HG02763 (cell line): Measurements from ENCODE around the gene PIWIL1.

Experiments used
- ATAC-seq: cut with Tn5 transposase; IDR thresholded peaks from one replicate; pipeline ENCODE4 v1.9.1; 2021; ENCODE audit warnings: mild to moderate bottlenecking, moderate library complexity; ENCODE audit not compliant: unreplicated experiment

PIWIL1 gene

GRCh38 chr12:130369816-130370215, 32.1 kb downstream of the PIWIL1 start:
- ATAC-seq: no peak

- ATAC-seq: no peak
Measured at GRCh38 chr12:130371296-130371695, 33.6 kb downstream of the PIWIL1 start.

GRCh38 chr12:130372936-130373335, 35.2 kb downstream of the PIWIL1 start:
- no peak for ATAC-seq

DNA sequence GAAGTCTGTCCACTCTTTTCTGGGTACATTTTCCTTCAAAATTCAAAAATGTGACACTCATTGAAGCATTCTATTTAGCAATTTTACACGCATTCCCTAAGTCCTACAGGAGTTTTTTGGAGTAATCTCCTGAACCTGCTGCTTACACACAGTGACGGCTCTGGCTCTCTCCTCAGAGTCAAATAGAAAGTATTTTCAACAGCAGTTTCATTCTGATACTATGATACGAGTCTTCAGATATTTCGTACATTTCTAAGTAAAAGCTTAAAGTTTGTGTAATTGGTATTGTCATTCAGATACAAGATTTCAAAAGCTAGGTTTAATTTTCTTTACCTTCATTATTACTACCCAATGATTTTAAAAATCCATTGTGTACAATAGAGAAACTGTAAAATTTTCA, 36.4 kb downstream of the PIWIL1 start:
- no peak for ATAC-seq

DNA sequence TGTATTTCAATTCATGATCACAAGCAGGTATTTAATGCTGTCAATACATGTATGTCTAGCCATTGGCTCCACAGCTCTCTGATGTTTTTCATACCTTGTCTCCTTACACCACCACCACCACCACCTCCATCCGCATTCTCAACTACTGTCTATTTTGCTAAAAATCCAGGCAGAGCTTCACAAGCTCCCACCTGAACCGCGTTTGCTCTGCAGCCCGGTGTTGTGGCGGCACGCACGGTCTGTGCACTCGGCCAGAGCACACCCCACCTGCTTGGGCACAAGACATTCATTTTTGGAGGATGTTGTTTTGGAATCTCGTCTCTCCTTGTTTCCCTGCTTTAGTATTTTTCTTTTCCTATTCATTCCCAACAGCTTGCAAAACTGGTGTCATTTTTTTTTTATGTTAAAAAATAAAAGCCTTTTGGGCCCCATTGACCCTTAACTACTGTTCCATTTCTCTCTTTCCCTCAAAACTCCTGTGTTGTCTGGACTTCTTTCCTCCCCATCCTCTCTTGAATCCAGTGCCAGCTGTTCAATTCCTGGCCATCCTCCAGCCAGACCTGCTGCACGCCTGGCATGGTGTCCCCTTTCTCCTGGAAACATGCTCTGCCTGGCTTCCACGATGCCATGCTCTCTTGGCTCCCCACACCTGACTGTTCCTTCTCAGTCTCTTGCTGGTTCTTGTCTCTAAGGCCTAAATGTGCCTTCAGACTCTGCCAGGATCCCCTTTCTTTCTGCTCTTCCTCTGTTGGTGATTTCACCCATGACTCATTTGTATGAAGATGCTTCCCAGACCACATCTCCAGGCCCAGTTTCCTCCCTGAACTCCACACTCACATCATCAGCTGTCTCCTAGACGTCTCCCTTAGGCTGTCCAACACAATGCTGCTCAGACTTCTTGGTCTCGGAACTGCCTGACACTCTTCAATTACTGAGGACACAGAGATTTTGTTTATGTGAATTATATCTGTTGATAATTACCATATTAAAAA, 37.9 kb downstream of the PIWIL1 start:
- ATAC-seq: no peak

- ATAC-seq: no peak
Measured at GRCh38 chr12:130382818-130383217, 45.1 kb downstream of the PIWIL1 start.

DNA sequence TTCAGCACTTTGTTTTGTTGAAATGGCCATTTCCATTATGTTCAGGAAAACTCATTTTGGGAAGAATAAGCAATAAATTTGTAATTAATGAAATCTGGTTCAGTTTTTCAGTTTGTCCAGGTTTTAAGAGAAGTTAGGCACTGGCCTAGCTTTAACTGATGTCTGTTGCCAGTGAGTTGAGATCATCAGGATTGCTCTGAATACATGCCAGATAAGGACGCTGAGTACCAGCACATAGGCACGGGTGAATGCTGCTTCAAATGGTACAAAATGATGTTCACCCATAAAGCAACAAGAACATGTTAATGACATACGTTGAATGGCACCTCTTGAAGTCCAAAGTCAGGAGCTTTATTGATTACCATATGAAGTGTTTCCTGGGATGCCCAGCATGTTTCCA, 46.5 kb downstream of the PIWIL1 start:
- ATAC-seq: no peak

DNA sequence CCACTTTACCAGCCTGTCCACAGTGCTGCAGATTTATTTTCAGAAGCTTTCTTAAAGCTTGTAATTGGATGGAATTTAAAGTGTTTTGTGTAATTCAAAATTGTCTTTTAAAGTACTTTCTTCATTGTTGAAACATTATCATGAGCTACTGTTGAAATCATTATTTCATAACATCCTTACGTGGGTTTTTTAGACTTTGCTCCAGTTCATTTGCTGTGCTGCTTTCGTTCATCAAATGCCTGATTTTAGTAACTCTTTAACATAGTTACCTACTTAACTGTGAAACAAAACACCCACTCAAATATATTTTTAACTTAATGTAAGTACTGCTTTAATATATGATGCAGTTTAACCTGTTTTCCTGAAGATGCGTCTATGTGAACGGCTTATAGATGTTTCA, 47.5 kb downstream of the PIWIL1 start:
- no peak for ATAC-seq

GRCh38 chr12:130391186-130391585, 53.5 kb downstream of the PIWIL1 start:
- ATAC-seq: no peak

- ATAC-seq: no peak
Measured at GRCh38 chr12:130394906-130395305, 57.2 kb downstream of the PIWIL1 start.

DNA sequence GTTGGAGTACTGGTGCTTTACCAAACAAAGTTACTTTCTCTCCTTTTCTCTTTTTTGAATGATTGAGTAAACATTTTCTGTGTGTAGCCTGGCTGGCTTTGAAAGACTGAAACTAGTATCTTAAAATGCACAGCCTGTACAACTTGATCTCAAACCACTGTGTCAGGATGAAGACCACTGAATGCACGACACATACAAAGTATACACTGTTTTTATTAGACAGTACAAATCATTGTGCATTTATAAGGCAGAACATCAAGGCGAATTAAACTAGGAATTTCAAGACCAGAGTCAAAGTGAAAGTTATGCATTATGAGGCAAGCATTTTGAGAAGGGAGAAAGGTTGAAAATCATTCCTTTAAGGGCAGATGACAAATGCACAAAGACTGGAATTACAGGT, 59.0 kb downstream of the PIWIL1 start:
- ATAC-seq: no peak

DNA sequence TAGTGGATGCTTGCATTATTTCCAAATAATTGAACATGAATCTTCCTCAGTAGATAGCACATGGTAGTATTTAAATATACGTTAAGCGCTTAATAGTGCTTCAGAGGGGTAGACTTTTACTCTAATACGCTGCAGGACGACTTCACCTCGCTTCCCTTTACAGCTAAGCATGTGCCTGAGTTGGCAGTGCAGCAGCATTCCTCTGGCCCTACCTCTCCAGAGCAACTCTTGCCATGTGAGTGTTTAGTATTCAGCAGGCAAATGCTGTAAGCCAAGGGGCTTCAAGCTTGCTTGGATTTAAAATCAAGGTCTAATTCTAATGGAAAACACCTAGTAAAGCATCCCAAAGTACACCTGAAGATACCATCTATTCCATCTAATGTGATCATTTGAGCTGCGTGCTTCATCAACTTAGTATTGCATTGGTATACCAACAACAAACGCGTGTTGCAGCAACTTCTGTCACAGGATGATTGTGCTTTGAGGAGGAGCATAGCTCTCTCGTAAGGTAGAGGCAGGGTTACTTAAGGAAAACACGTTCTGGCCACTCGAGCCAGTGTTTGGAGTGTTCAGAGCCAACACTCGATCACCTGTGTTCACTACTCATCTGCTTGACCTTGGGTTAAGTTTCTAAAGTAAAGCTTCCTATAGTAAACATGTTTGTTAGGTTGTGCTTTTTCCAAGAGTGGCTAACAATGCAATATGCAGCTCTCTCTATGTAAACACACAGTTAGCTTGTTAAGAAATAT, 60.6 kb downstream of the PIWIL1 start:
- no peak for ATAC-seq

GRCh38 chr12:130401703-130402102, 64.0 kb downstream of the PIWIL1 start:
- no peak for ATAC-seq

DNA sequence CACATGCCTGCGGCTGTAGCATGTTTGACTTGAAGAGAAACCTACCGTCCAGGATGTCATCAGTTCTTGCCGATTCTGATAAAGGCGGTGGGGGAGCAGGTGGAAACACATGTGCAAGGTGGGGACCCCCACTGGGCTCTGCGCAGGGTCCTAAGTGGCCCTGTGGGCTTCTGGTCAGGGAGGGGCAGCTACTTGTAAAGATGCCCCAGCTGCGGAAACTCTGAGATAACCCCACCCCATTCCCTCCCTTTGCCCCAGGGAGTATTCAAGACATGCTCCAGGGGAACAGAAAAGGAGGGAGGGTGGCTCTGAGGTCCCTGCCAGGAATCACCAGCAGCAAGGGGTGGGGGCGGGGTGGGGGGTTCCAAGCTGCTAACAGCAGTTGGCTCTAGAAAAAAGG, 67.6 kb downstream of the PIWIL1 start:
- no peak for ATAC-seq

DNA sequence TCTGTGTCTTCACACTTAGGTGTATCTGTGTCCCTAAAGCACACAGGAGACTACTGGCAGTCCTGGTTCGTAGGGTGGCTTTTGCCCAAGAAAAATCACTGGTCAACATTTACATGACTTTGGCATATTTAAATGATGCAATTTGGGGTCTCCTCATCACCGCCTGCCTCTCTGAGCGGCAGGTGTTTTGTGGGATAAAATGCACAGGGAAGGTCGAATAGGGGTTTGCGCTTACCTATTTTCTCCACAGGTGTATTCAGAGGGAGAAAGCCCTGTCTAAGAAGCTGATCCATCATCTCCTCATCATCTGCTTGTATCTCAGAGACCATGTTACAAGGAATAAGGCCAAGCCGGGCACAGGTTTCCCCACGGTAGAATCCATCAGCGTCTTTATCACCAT, 74.7 kb downstream of the PIWIL1 start:
- ATAC-seq: no peak

GRCh38 chr12:130413909-130414308, 76.2 kb downstream of the PIWIL1 start:
- ATAC-seq: no peak

DNA sequence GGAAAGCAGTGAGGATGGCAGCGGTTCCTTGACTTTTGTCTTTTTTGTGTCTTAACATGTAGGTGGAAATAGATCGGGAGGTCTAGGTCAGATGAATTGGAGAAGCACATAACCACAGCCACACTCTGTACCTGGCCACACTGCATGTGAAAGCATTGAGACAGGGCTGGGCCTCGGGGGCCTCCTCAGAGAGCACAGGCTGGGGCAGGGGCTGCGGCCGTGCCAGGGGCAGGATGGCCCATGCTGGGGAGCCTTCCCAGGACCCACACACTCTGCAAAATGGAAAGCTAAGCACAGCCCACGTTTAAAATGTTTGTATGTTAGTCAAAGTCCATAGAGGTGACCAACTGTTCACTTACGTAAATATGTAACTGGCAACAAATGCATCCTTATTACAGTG, 76.7 kb downstream of the PIWIL1 start:
- no peak for ATAC-seq

- ATAC-seq: no peak
Measured at GRCh38 chr12:130418251-130418650, 80.6 kb downstream of the PIWIL1 start.

DNA sequence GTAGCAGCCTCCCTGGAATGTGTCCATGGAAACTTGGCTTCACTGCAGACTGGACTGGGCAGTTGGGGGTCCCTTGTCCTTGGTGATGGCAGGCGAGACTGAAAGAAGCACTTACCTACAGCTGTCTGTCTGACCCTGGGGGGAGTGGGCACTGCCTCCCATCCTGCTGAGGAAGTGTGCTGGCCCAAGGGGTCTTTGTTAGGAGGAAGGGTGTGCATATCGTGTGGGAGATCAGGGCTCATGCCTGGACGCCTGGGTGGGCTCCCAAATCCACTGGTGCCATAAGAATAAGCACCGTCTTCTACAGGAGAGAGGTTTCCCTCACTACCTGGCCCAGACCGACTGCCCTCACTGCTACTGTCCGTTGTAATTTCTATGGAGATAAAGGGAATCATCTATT, 81.4 kb downstream of the PIWIL1 start:
- no peak for ATAC-seq

DNA sequence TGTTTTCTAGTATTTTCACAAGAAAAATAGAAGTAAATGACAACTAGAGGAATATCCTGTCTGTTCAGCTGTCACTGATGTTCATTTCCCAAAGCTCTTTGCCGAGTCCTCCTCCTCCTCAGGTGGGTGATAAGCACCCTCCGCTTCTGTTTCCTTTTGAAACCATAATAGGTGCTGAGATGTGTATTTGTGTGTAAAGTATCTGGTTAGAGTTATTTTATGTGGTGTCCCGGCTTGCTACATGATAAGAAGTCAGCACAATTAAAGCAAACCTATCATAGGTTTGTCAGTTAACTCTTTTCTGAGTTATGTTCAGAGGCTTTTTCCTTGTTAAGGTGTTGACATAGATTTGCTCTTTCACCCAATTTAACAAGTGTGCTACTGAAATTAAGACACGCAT, 82.4 kb downstream of the PIWIL1 start:
- no peak for ATAC-seq

DNA sequence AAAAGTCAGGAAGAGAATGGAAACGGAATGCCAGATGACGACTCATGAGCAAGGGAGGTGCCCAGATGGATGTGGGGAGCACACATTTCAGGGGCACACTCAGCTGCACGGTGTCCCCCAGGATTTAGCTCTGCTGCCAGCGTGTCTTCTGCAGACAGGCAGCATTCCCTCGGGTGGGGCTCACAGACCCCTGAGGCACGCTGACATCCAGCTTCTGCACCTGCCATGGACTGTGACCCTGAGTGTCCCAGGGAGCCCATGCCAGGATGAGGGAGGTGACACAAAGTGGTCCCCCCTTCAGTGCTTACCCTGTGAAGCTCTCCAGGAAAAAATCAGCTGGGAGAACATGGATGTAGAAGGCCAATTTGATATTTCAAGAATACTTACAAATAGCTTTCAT, 84.2 kb downstream of the PIWIL1 start:
- no peak for ATAC-seq
